Inflammatory macrophage treated with lipopolysaccharide for 1 hour (primary cell): ENCODE results near the gene AP3M1.

ENCODE experiments used
- DNase-seq, 2 donors: peaks; one replicate each; pipeline ENCODE4 v3.0.0-alpha.2; 2020 to 2022

AP3M1 gene

DNA sequence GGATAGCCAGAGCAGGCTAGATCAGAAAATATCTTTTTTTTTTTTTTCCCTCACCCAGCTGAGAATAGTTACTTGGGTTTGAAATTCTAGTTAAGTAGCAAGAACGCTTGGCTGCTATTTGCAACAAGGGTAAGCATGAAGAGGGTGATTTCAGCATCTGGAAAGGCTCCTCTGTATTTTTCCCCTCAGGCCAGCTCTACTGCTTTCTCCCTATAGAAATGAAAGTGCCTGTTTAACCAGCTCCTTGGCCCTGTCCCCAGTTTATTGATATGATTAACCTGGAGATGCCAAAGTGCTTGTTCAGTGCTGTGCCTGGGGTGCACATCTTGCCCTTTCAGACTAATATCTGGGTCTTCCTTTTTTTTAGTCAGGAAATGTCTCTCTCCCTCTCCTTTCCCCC is 37.1 kb downstream of the AP3M1 start:
- no peak for DNase-seq

DNA sequence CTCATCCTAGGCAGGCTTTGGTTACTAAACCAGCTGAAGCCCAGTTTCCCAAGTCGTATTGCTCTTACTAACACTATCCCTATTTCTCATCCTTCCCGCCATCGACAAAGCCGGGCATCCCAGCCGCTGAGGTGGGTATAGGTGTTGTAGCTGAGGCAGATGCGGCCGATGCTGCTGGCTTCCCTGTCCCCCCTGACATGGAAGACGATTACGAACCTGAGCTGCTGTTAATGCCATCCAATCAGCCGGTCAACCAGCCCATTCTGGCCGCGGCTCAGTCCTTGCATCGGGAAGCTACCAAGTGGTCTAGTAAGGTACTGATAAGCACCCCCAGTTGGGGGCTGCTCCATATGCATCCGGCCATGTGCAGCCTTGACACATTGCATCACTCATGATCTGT is 38.8 kb downstream of the AP3M1 start:
- no peak for DNase-seq

DNA sequence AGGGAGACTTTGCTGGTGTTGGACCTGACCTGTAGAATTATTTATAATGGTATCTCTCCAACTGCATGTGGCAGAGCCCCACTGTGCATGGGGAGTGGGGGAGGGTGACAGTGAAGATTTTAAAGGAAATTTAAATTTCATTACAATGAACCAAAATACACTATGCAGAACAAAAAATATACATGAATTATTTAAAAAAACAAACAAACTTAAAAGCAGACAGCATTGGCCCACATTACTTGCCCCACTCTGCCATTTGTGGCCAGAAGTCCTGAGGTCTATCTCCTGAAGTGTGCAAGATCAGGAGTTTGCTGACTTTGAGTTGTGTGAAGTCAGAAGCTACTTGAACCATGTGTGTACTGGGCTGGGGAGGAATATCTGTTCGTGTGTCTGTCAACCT is 40.5 kb downstream of the AP3M1 start:
- no peak for DNase-seq

- DNase-seq: no peak
Observed at GRCh38 chr10:74109452-74109851, 41.2 kb downstream of the AP3M1 start.

- DNase-seq: no peak
Observed at GRCh38 chr10:74107391-74107790, 43.2 kb downstream of the AP3M1 start.

- DNase-seq: no peak
Observed at GRCh38 chr10:74104996-74105395, 45.6 kb downstream of the AP3M1 start.

DNA sequence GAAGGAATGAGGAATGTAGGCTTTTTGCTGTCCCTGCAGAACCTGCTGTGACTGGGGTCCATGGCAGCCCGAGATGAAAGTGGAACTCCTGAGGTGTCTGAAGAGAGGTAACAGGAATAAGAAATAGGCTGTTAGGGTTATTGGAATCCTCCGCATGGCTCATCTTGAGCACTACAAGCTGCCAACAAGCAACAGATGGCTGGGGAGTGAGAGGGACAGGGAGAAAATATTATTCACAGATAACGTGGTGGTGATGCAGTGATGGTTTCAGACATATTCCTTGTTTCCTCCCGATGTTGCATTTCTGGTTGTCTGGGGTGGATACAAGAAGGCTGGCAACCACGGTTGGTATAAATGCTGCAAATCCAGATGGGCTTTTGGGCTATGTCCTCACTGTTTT is 46.1 kb downstream of the AP3M1 start:
- DNase-seq: no peak

- DNase-seq: no peak
Observed at GRCh38 chr10:74103560-74104258, 46.9 kb downstream of the AP3M1 start.

GRCh38 chr10:74099836-74100235 is 50.8 kb downstream of the AP3M1 start:
- no peak for DNase-seq

DNA sequence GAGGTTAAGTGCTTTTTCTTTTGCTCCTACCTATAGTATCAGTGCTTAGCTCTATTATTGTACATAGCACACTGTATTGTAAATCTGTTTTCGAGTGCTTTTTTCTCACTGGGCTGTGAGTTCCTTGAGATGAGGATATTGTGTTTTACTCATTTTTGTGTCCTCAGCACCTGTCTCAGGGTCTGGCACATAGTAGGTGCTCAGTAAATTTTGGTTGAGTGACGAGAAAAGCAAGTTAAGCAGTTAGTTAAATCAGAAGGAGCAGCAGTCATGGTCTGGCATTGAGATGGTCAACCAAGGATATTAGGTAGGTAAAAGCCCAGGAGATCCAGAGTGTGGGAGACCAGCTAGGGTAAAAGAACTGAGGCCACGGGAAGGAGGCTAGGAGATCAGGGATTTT is 51.2 kb downstream of the AP3M1 start:
- no peak for DNase-seq

DNA sequence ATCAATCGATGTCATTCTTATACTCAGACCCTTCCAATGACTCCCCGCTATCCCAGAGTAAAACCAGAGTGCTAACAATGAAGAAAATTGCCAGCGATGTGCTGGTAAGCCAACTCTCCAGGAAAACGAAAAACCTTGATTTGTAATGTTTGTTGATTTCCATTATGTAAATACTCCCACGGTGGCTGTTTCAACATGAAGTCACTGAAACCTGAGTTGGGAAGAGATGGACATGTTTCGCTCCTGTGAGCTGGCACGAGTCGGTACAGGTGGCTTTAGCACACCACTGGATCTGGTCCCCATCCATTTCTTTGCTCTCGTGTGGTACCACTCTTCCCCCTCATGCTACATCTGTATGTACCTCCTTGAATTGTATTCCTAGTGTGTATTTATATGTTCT is 52.9 kb downstream of the AP3M1 start:
- DNase-seq: no peak

DNA sequence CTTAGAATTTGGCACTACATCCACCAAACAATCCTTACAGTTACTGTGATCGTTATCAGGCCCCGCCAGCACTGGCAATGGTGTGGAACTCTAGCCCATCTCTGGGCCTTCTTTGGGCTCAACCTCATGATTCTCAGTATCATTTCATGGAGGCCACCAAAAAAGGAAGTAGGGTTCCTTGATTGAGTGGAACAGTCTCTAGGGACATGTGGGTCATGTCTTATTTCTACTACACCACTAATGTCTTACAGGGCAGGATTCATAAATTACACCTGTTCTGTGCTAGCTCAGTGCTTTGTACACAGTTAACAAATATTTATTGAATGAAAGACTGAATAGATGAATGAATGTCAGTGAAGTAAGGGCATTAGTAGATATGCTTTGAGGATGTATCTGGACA is 53.9 kb downstream of the AP3M1 start:
- no peak for DNase-seq

GRCh38 chr10:74094231-74094630 is 56.4 kb downstream of the AP3M1 start:
- no peak for DNase-seq

DNA sequence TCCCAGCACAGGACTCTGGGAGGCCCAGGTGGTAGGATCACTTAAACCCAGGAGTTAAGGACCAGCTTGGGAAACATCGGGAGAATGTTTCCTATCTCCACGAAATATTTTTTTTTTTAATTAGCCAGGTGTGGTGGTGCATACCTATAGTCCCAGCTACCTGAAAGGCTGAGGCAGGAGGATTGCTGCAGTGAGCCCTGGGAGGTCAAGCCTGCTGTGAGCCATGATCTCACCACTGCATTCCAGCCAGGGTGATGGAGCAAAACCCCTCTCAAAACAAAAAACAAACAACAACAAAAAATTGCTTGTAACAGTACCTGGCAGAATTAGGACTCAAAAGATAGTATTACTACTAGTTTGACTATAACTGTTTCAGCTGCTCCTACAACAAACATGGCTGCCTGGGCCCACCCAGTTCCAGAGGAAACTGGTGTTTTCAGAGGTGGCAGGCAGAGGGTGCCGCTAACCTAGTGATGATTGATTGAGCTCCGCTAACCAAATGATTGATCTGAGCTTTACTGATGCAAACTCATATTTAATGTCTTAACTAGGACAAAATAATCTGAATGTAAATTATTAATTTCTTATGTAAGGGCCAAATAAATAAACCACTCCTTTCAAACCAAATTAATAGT is 57.0 kb downstream of the AP3M1 start:
- no peak for DNase-seq

- DNase-seq: no peak
Observed at GRCh38 chr10:74092372-74092771, 58.3 kb downstream of the AP3M1 start.

DNA sequence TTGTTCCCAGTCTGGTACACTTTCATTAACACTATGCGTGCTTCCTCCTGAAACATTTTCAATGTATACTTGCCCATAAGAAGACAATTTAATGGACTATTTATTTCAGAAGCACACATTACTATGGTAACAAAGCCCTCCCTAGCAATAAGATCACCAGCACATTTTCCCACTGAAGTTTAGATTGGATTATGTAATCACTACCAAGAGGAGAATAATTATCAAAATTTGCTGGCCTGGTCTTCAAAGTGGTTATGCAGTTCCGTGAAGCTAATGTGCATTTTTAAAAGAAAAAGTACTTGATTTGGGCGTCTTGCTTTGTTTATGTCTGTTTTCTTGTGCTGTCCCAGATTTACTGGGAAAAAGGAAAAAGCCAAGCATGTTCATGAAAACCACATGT is 61.9 kb downstream of the AP3M1 start:
- no peak for DNase-seq

GRCh38 chr10:74086317-74086716 is 64.3 kb downstream of the AP3M1 start:
- DNase-seq: no peak

- DNase-seq: no peak
Observed at GRCh38 chr10:74084955-74085354, 65.7 kb downstream of the AP3M1 start.

- no peak for DNase-seq
Observed at GRCh38 chr10:74083304-74083703, 67.3 kb downstream of the AP3M1 start.

DNA sequence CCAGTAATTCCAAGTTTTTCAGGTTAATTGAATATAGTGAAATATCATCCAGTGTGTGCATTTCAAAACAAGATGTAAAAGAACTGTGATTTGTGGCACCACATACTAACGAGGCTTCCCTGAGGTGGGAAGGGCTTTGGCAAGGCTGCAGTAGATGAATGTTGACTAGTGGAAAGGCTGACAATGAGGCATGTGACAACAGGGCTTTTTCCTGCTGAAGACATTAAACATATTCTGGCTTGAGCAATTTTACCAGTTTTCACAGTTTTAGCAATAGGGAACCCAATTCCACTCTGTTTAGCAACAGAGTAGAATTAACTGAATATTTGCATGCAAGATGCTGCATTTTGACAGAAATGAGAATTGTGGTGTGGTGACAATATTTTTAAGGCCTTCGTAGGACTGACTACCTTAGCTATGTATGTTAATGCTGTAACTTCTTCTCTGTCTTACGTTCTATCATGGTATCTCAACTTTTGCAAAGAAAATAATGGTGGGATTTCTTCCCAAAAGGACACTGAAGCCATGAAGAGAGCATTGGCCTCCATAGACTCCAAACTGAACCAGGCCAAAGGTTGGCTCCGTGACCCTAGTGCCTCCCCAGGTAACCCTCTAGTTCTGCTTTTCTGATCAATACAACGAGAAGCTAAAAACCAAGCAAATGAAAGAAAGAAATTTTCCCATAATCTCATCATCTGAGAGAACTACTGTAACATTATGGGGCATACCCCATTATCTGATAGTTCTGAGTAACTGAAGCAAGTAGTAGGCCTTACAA is 68.5 kb downstream of the AP3M1 start:
- peak; percentile 79 to 91 for DNase-seq

- peak; percentile 48 to 61 for DNase-seq
Observed at GRCh38 chr10:74081192-74081803, 69.3 kb downstream of the AP3M1 start.

GRCh38 chr10:74079936-74080590 is 70.6 kb downstream of the AP3M1 start:
- DNase-seq: no peak
